ENCODE data around the gene MPL. TPM values are rescaled to one million over a fixed set of nuclear protein-coding genes. Genes with fewer than 3 reads are reported as not detected.

Gene MPL
- polyA plus RNA-seq, 1 donor (not counting 4 experiments of a cell fraction or from before 2014, with no cell fraction given) = not detected

- no peaks in the 10 kb centered on the region for H4K20me1 ChIP-seq (ENCODE audit: control insufficient read depth, extremely low read depth, insufficient read depth, low read length)
- no peaks in the 10 kb centered on the region for H3K9me1 ChIP-seq (ENCODE audit: control insufficient read depth, extremely low read depth, insufficient read depth, low read length)
- no peak overlapping the region for H3K27ac ChIP-seq (ENCODE audit: control insufficient read depth, insufficient read depth, low read length)
- DNase-seq (ENCODE audit: low read depth, low spot score) (no peak), FAIRE-seq (no peak)
- H3K27me3 ChIP-seq (ENCODE audit: control insufficient read depth, extremely low read depth, insufficient read depth, low read length) = no peaks in the 10 kb centered on the region
- TF ChIP-seq CTCF (optimal IDR thresholded peaks at IDR 0.05 in 1 of 3, IDR thresholded peaks at IDR 0.05 in 1 of 3, conservative IDR thresholded peaks at IDR 0.05 in 1 of 3; ENCODE audit: extremely low read depth in 1 of 3, insufficient read depth in 2 of 3, low read length in 3 of 3) = no peak
- H3K4me3 ChIP-seq (ENCODE audit: control insufficient read depth in 2 of 3, extremely low read depth in 1 of 3, insufficient read depth in 2 of 3, low read depth in 1 of 3, low read length in 3 of 3) = no peak overlapping the region
- no peak overlapping the region for H2AFZ ChIP-seq (ENCODE audit: control insufficient read depth, low read length)
- peaks cover 3 to 16% of the 10 kb centered on the region in 2 experiments for H3K36me3 ChIP-seq (ENCODE audit: control insufficient read depth in 2 of 2, extremely low read depth in 1 of 2, insufficient read depth in 2 of 2, low read length in 2 of 2)
- no peaks in the 10 kb centered on the region for H3K9me3 ChIP-seq (ENCODE audit: control insufficient read depth, low read depth, low read length)
- H3K79me2 ChIP-seq (ENCODE audit: control insufficient read depth, insufficient read depth, low read length) = peaks cover 36% of the 10 kb centered on the region
- peaks cover 26% of the 10 kb centered on the region for H3K4me1 ChIP-seq (ENCODE audit: control insufficient read depth, extremely low read depth, insufficient read depth, low read length)
- H3K9ac ChIP-seq (ENCODE audit: control insufficient read depth, extremely low read depth, insufficient read depth, low read length) = no peak overlapping the region
- no peak overlapping the region for H3K4me2 ChIP-seq (ENCODE audit: control insufficient read depth, extremely low read depth, insufficient read depth, low read depth, low read length)
- dilution Hi-C loops (cut with MboI; ENCODE audit: extremely low pct_ligation_motif_present, low sequenced_read_pairs) = no loop called here
Measured at GRCh38 chr1:43357251-43357650, 19.6 kb downstream of the MPL start.

GRCh38 chr1:43358121-43358745 lies 20.6 kb downstream of the MPL start:
- H3K9me1 ChIP-seq (ENCODE audit: control insufficient read depth, extremely low read depth, insufficient read depth, low read length) = no peaks in the 10 kb centered on the region
- dilution Hi-C loops (cut with MboI; ENCODE audit: extremely low pct_ligation_motif_present, low sequenced_read_pairs) = no loop called here
- H3K4me2 ChIP-seq (ENCODE audit: control insufficient read depth, extremely low read depth, insufficient read depth, low read depth, low read length) = peak overlapping the region; percentile 96
- no peaks in the 10 kb centered on the region for H3K9me3 ChIP-seq (ENCODE audit: control insufficient read depth, low read depth, low read length)
- H3K4me1 ChIP-seq (ENCODE audit: control insufficient read depth, extremely low read depth, insufficient read depth, low read length) = peaks cover 26% of the 10 kb centered on the region
- peak overlapping the region; percentile 97 for H3K27ac ChIP-seq (ENCODE audit: control insufficient read depth, insufficient read depth, low read length)
- H3K79me2 ChIP-seq (ENCODE audit: control insufficient read depth, insufficient read depth, low read length) = peaks cover 39% of the 10 kb centered on the region
- no peaks in the 10 kb centered on the region for H4K20me1 ChIP-seq (ENCODE audit: control insufficient read depth, extremely low read depth, insufficient read depth, low read length)
- peak overlapping the region; percentile 55 to 96 (median 94) for H3K4me3 ChIP-seq (ENCODE audit: control insufficient read depth in 2 of 3, extremely low read depth in 1 of 3, insufficient read depth in 2 of 3, low read depth in 1 of 3, low read length in 3 of 3)
- FAIRE-seq = peak; percentile 69
- peak overlapping the region; percentile 85 for H2AFZ ChIP-seq (ENCODE audit: control insufficient read depth, low read length)
- no peak for DNase-seq (ENCODE audit: low read depth, low spot score)
- H3K9ac ChIP-seq (ENCODE audit: control insufficient read depth, extremely low read depth, insufficient read depth, low read length) = peak overlapping the region; percentile 96
- H3K36me3 ChIP-seq (ENCODE audit: control insufficient read depth in 2 of 2, extremely low read depth in 1 of 2, insufficient read depth in 2 of 2, low read length in 2 of 2) = peaks cover 7 to 16% of the 10 kb centered on the region in 2 experiments
- H3K27me3 ChIP-seq (ENCODE audit: control insufficient read depth, extremely low read depth, insufficient read depth, low read length) = no peaks in the 10 kb centered on the region
- TF ChIP-seq EZH2 (IDR thresholded peaks at IDR 0.05; ENCODE audit: low read length) = no peak
- peak; percentile 44 to 74 (median 53) for TF ChIP-seq CTCF (optimal IDR thresholded peaks at IDR 0.05 in 1 of 3, IDR thresholded peaks at IDR 0.05 in 1 of 3, conservative IDR thresholded peaks at IDR 0.05 in 1 of 3; ENCODE audit: extremely low read depth in 1 of 3, insufficient read depth in 2 of 3, low read length in 3 of 3)

Measured in keratinocyte (primary cell).